Adrenal gland (tissue), 12 donors: Measurements from ENCODE around the gene RASAL1. TPM values are rescaled to one million over a fixed set of nuclear protein-coding genes. Genes with fewer than 3 reads are reported as not detected.

Source experiments
- DNase-seq, 7 donors: peaks; one replicate each; pipeline ENCODE4 v3.0.0-alpha.2; 2019 to 2020
- H3K27ac ChIP-seq, 5 donors: fragments of 200-600 bp; sonication (generic) in 4 of 5; 1 replicate in 3 of 5; 2 replicates in 2 of 5; pipeline versions ENCODE4 v1.5.1 to v1.8.0; 2016 to 2020; ENCODE audit warnings: mild to moderate bottlenecking in 1 of 5
- H3K27me3 ChIP-seq: fragments of 200-600 bp; 2 replicates; pipeline ENCODE4 v1.8.0; 2021
- H3K36me3 ChIP-seq, 2 donors: fragments of 200-600 bp; replicated peaks in 1 of 2; 1 replicate in 1 of 2; 2 replicates in 1 of 2; pipeline versions ENCODE4 v1.5.1 to v1.8.0; 2018 to 2022
- H3K4me1 ChIP-seq, 2 donors: fragments of 200-600 bp; replicated peaks in 1 of 2; 1 replicate in 1 of 2; 2 replicates in 1 of 2; pipeline versions ENCODE4 v1.5.1 to v1.8.0; 2018 to 2021
- H3K4me3 ChIP-seq, 4 donors: fragments of 200-600 bp; sonication (generic) in 3 of 4; one replicate each; pipeline ENCODE4 v1.5.1; 2016 to 2018
- H3K9me3 ChIP-seq, 3 donors: fragments of 200-600 bp; sonication (generic) in 1 of 3; replicated peaks in 1 of 3; 1 replicate in 2 of 3; 2 replicates in 1 of 3; pipeline versions ENCODE4 v1.5.1 to v1.8.0; 2016 to 2021
- POLR2A ChIP-seq, 2 donors: fragments of 450-650 bp; IDR thresholded peaks; one replicate each; pipeline ENCODE4 v1.6.1; 2017; ENCODE audit warnings: antibody characterized with exemption in 2 of 2, mild to moderate bottlenecking in 2 of 2, moderate library complexity in 1 of 2
- WGBS, 4 donors: extraction: QIAGEN DNeasy Blood & Tissue Kit in 2 of 4; methylation state at CpG; one replicate each; pipeline versions ENCODE4 v1.1.5 to v1.1.7; 2013 to 2017; 5-methylcytosine and 5-hydroxymethylcytosine counted together
- intact Hi-C, 2 donors: fragments of 100-400 bp; cut with DNase I; formaldehyde crosslinking; loops; one replicate each; pipeline versions ENCODE4 v1.14.1 to v1.15.0; 2022 to 2023
- polyA plus RNA-seq, 3 donors: library from polyadenylated mRNA; stranded (reverse); fragments of 200-250 nt in 2 of 3; fragments of 350-450 nt in 1 of 3; fragmentation: Illumina TruSeq in 1 of 3; extraction: RNeasy Lipid Tissue Mini Kit (QIAGEN cat#74804) in 1 of 3; gene quantifications; one replicate each; pipeline ENCODE4 v1.2.3, GENCODE V29; 2013 to 2014
- total RNA-seq, 9 donors: library from RNA; depleted of rRNA in 4 of 9; stranded (reverse); fragments of >200 nt in 4 of 9; fragments of 120-200 nt in 1 of 9; fragmentation: NEBNext Ultra II Directional in 1 of 9; extraction: Animal tissue kit (Norgen Biotek cat#: 25700) in 1 of 9; gene quantifications; one replicate each; pipeline versions ENCODE4 v1.1.0 to v1.2.4, GENCODE V29; 2013 to 2023
- TF ChIP-seq, protein P1 (sequence below), 6 experiments: fragments of 450-650 bp in 4 of 6; fragments of 200-600 bp in 2 of 6; sonication (generic) in 1 of 6; IDR thresholded peaks; 1 replicate in 5 of 6; 2 replicates in 1 of 6; pipeline versions ENCODE4 v1.5.1 to v1.8.0; 2016 to 2021; ENCODE audit warnings: antibody characterized with exemption in 6 of 6, mild to moderate bottlenecking in 2 of 6, moderate library complexity in 1 of 6
- donor health status: healthy with polysubstance abuse.
- donor health status: Bipolar disorder and iron deficiency.
- donor health status: DM: yes; HTN: yes; CAD: no.
- donor health status: DM: no; HTN: no; CAD: no.
- donor health status: DM: no; HTN: no; CAD: no.
- donor health status: DM: yes; HTN: yes; CAD: no.

Gene RASAL1
- total and polyA plus RNA-seq, 12 donors: 22.6 to 90.4 (median 43.3) TPM

DNA sequence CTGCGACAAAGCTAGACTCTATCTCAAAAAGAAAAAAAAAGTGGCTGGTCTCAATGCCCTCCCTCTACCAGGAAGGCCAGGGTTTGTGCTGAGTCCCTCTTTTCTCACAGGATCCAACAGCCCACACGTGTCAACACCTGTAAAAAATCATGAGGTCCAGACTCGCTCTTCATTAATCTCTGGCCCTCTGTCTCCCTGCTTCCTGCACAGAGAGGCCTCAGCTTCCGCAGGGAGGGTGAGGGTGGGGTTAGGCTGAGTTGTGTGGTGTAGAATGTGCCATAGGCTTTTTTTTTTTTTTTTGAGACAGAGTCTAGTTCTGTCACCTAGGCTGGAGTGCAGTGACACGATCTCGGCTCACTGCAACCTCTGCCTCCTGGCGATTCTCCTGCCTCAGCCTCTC, 20.1 kb upstream of the RASAL1 start:
- Histone ChIP-seq H3K36me3 (peaks cover 0 to 30% of the 10 kb centered on the region in 2 donors), H3K4me3 (no peak overlapping the region), H3K9me3 (no peaks in the 10 kb centered on the region), H3K27ac (no peak overlapping the region), H3K27me3 (no peaks in the 10 kb centered on the region), H3K4me1 (peaks cover 6 to 13% of the 10 kb centered on the region in 2 donors)
- DNase-seq: no peak
- intact Hi-C loops: loop anchor here in 1 of 2 donors (5.0 kb wide), 1 partner anchor 108 kb away; no protein-coding TSS in a partner anchor
- TF ChIP-seq POLR2A (IDR thresholded peaks at IDR 0.05): no peak
- TF ChIP-seq, protein P1, sequence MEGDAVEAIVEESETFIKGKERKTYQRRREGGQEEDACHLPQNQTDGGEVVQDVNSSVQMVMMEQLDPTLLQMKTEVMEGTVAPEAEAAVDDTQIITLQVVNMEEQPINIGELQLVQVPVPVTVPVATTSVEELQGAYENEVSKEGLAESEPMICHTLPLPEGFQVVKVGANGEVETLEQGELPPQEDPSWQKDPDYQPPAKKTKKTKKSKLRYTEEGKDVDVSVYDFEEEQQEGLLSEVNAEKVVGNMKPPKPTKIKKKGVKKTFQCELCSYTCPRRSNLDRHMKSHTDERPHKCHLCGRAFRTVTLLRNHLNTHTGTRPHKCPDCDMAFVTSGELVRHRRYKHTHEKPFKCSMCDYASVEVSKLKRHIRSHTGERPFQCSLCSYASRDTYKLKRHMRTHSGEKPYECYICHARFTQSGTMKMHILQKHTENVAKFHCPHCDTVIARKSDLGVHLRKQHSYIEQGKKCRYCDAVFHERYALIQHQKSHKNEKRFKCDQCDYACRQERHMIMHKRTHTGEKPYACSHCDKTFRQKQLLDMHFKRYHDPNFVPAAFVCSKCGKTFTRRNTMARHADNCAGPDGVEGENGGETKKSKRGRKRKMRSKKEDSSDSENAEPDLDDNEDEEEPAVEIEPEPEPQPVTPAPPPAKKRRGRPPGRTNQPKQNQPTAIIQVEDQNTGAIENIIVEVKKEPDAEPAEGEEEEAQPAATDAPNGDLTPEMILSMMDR (IDR thresholded peaks at IDR 0.05): no peak
- 61 to 74% (median 69%) methylated on average over 7 of the region's 7 CpGs for WGBS, 4 donors

DNA sequence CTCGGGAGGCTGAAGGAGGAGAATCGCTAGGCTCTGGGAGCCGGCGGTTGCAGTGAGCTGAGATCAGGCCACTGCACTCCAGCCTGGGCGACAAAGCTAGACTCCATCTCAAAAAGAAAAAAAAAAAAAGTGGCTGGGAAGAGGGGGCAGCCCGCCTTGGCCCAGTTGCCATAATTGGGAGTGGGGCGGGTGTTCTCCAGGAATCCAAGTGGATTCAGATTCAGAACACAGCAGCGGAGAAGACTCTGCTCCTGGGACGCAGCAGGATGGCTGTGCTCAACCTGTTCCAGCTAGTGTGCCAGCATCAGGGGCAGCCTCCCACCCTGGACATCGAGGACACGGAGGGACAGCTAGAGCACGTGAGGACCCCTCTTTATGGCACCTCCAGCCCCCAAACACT, 19.5 kb upstream of the RASAL1 start:
- intact Hi-C loops: loop anchor here in 1 of 2 donors (5.0 kb wide), 1 partner anchor 108 kb away; no protein-coding TSS in a partner anchor
- Histone ChIP-seq H3K9me3 (no peaks in the 10 kb centered on the region), H3K27me3 (no peaks in the 10 kb centered on the region)

DNA sequence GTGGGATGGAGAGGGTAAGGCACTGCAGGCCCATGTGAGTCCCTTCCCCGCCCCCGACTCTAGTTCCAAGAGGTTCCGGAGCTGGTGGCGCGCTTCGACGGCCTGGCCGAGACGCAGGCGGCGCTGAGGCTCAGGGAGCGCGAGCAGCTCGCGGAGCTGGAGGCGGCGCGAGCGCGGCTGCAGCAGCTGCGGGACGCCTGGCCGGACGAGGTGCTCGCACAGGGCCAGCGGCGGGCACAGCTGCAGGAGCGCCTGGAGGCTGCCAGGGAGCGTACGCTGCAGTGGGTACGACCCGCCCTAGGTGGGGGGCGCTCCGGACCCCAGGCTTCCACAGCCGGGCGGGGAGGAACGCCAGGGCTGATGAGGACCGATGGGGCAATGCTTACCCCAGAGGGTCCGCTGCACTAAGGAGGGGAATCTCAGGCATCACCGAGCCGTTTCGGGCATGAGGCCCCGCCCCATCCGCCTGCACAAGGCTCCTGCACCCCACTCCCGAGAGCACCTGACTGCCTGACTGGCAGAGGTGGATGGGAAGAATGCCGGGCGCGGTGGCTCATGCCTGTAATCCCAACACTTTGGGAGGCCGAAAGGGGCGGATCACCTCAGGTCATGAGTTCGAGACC, 18.9 kb upstream of the RASAL1 start:
- WGBS, 4 donors: 7 to 16% (median 10%) methylated on average over 30 to 51 of the region's 51 CpGs
- DNase-seq: peak in 1 of 7 donors; percentile 23
- peak overlapping the region in 1 of 4 donors; percentile 4 for H3K4me3 ChIP-seq
- H3K9me3 ChIP-seq: no peaks in the 10 kb centered on the region
- H3K36me3 ChIP-seq: peaks cover 0 to 20% of the 10 kb centered on the region in 2 donors
- TF ChIP-seq, protein P1 (IDR thresholded peaks at IDR 0.05): no peak
- TF ChIP-seq POLR2A (IDR thresholded peaks at IDR 0.05): no peak
- H3K27me3 ChIP-seq: no peaks in the 10 kb centered on the region
- H3K4me1 ChIP-seq: peaks cover 6 to 13% of the 10 kb centered on the region in 2 donors
- no peak overlapping the region for H3K27ac ChIP-seq
- intact Hi-C loops: loop anchor here in 1 of 2 donors (5.0 kb wide), 1 partner anchor 102 kb away; no protein-coding TSS in a partner anchor

More for the DNA sequence above, 19.5 kb upstream of the RASAL1 start:
- peaks cover 6 to 13% of the 10 kb centered on the region in 2 donors for H3K4me1 ChIP-seq
- no peak overlapping the region for H3K27ac ChIP-seq
- no peak for TF ChIP-seq POLR2A (IDR thresholded peaks at IDR 0.05)
- TF ChIP-seq, protein P1 (IDR thresholded peaks at IDR 0.05): no peak
- WGBS, 4 donors: 76 to 86% (median 83%) methylated on average over 12 of the region's 12 CpGs
- DNase-seq: no peak
- H3K36me3 ChIP-seq: peaks cover 0 to 26% of the 10 kb centered on the region in 2 donors
- no peak overlapping the region for H3K4me3 ChIP-seq

DNA sequence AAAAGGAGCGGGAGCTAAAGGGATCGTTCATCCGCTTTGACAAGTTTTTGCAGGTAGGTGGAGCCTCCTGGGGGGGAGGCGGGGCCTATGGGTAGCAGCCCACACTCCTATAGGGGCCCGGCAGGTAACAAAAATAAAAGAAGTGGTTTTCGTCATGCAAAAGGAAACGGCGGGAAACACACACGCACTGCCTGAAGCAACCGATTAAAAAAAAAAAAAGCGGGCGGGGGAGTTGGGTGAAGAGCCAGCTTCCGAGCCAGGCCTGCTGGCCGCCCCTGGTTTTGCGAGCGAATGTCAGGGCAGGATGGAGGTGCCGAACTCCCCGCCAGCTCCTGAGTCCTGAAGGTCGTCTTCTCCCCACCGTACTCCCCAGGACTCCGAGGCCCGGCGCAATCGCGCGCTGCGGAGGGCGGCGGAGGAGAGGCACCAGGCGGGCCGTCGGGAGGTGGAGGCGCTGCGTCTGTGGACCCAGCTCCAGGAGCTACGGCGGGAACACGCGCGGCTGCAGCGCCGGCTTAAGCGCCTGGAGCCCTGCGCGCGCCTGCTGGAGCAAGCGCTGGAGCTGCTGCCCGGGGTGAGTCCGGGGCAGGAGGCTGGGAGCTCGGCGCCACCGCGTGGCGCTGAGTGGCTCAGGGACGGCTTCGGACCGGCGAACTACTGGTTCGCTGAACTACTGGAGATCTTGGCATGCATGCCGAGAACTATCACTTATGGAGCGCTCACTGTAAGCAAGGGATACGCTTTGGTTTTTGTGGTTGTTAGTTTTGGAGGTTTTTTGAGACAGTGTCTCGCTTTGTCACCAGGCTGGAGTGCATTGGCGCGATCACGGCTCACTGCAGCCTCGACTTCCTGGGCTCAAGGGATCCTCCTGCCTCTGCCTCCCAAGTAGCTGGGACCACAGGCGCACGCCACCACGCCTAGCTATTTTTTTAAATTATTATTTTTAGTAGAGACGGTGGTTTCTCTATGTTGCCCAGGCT, 17.6 kb upstream of the RASAL1 start:
- intact Hi-C loops: loop anchor here in 1 of 2 donors (5.0 kb wide), 1 partner anchor 101 kb away; no protein-coding TSS in a partner anchor
- 8 to 20% (median 13%) methylated on average over 28 to 70 of the region's 70 CpGs for WGBS, 4 donors
- Histone ChIP-seq H3K36me3 (peaks cover 0 to 7% of the 10 kb centered on the region in 2 donors), H3K4me3 (peak overlapping the region in 2 of 4 donors; percentile 34 to 54), H3K27me3 (no peaks in the 10 kb centered on the region), H3K27ac (no peak overlapping the region), H3K9me3 (no peaks in the 10 kb centered on the region), H3K4me1 (peaks cover 6 to 13% of the 10 kb centered on the region in 2 donors)
- peak; percentile 72 to 83 (median 79) for DNase-seq
- TF ChIP-seq, protein P1 (IDR thresholded peaks at IDR 0.05): peak; percentile 29 to 58 (median 48)
- TF ChIP-seq POLR2A (IDR thresholded peaks at IDR 0.05): no peak
